A549 (cell line): Measurements from ENCODE around the gene CPOX. TPM values are rescaled to one million over a fixed set of nuclear protein-coding genes. Genes with fewer than 3 reads are reported as not detected.

ENCODE experiments used
- ATAC-seq, 2 experiments: fragments of 200-7000 bp in 1 of 2; fragments of >200 bp in 1 of 2; cut with Nextera tagmentation in 1 of 2; cut with Tn5 transposase in 1 of 2; 3 replicates each; pipeline versions ENCODE4 v1.8.0 to v1.9.1; 2018 to 2020; ENCODE audit warnings: mild to moderate bottlenecking in 1 of 2, moderate library complexity in 1 of 2
- CTCF ChIA-PET: fragments of 300-600 bp; sonication (Branson Sonifier 250); formaldehyde crosslinking; extraction: SDS; loops from one replicate; lab custom pipeline; 2021; ENCODE audit warnings: antibody characterized with exemption, inconsistent platforms; lab: Yijun Ruan, JAX
- POLR2A ChIA-PET: fragments of 350-600 bp; formaldehyde crosslinking; extraction: SDS; loops from one replicate; lab custom pipeline; 2021; ENCODE audit warnings: antibody characterized with exemption, inconsistent platforms; lab: Yijun Ruan, JAX
- DNase-seq, 2 experiments: peaks; one replicate each; pipeline versions ENCODE4 v3.0.0 to v3.0.0-alpha.2; 2011 to 2016; ENCODE audit warnings: low read depth in 1 of 2, low spot score in 1 of 2
- FAIRE-seq: peaks from 2 replicates; lab custom pipeline; 2011; peaks lifted over from hg19 to GRCh38; lab: Jason Lieb, UNC
- H3K27ac ChIP-seq, 2 experiments: fragments of >200 bp; sonication (Bioruptor Twin); formaldehyde crosslinking; 3 replicates each; pipeline ENCODE4 v1.5.1; 2016 to 2017
- H3K4me1 ChIP-seq: fragments of >200 bp; sonication (Bioruptor Twin); formaldehyde crosslinking; 3 replicates; pipeline ENCODE4 v1.6.1; 2016
- H3K4me2 ChIP-seq: fragments of >200 bp; sonication (Bioruptor Twin); formaldehyde crosslinking; 3 replicates; pipeline ENCODE4 v1.6.1; 2016
- H3K4me3 ChIP-seq: fragments of >200 bp; sonication (Bioruptor Twin); formaldehyde crosslinking; 3 replicates; pipeline ENCODE4 v1.5.1; 2016
- H3K9me3 ChIP-seq: fragments of >200 bp; sonication (Bioruptor Twin); formaldehyde crosslinking; 3 replicates; pipeline ENCODE4 v1.6.1; 2016
- CBX8 ChIP-seq: fragments of 200-600 bp; sonication (generic); IDR thresholded peaks from 2 replicates; pipeline ENCODE4 v1.6.1; 2016
- CEBPB ChIP-seq, 2 experiments: fragments of >200 bp in 1 of 2; sonication (Bioruptor Twin) in 1 of 2; formaldehyde crosslinking in 1 of 2; IDR thresholded peaks; 2 replicates each; pipeline ENCODE4 v1.6.1; 2012 to 2016
- CHD2 ChIP-seq: fragments of 150-350 bp; IDR thresholded peaks from 2 replicates; pipeline ENCODE4 v1.6.1; 2014; ENCODE audit warnings: low read length; ENCODE audit not compliant: partially characterized antibody
- CHD4 ChIP-seq: fragments of 200-600 bp; sonication (generic); IDR thresholded peaks from 2 replicates; pipeline ENCODE4 v1.6.1; 2016; ENCODE audit warnings: antibody characterized with exemption, mild to moderate bottlenecking, borderline replicate concordance
- EHMT2 ChIP-seq: fragments of 200-600 bp; sonication (generic); IDR thresholded peaks from 2 replicates; pipeline ENCODE4 v1.6.1; 2016; ENCODE audit warnings: antibody characterized with exemption, low read depth, mild to moderate bottlenecking, moderate library complexity
- FOSB ChIP-seq: fragments of 250-450 bp; sonication (Bioruptor Pico); IDR thresholded peaks from 2 replicates; pipeline ENCODE4 v1.5.0; 2020; ENCODE audit warnings: mild to moderate bottlenecking, moderate library complexity
- FOSL2 ChIP-seq, 2 experiments: fragments of 450-650 bp in 1 of 2; fragments of >200 bp in 1 of 2; sonication (Bioruptor Twin) in 1 of 2; formaldehyde crosslinking; IDR thresholded peaks; 2 replicates each; pipeline versions ENCODE4 v1.5.0 to v1.6.1; 2016 to 2020; ENCODE audit warnings: mild to moderate bottlenecking in 1 of 2, moderate library complexity in 1 of 2
- GATA3 ChIP-seq: IDR thresholded peaks from 2 replicates; pipeline ENCODE4 v1.6.1; 2012; ENCODE audit warnings: borderline replicate concordance
- HEYL ChIP-seq: fragments of 250-450 bp; sonication (Bioruptor Pico); IDR thresholded peaks from 2 replicates; pipeline ENCODE4 v1.8.0; 2021; ENCODE audit warnings: mild to moderate bottlenecking, moderate library complexity
- HOXA7 ChIP-seq: fragments of 250-450 bp; sonication (Bioruptor Pico); IDR thresholded peaks from 2 replicates; pipeline ENCODE4 v1.5.0; 2020; ENCODE audit warnings: mild to moderate bottlenecking, moderate library complexity
- HOXB13 ChIP-seq: fragments of 250-450 bp; sonication (Bioruptor Pico); IDR thresholded peaks from 2 replicates; pipeline ENCODE4 v1.5.0; 2020; ENCODE audit warnings: low read depth, mild to moderate bottlenecking, moderate library complexity
- JUNB ChIP-seq: fragments of >200 bp; sonication (Bioruptor Twin); formaldehyde crosslinking; IDR thresholded peaks from 2 replicates; pipeline ENCODE4 v1.6.1; 2016
- KDM1A ChIP-seq: fragments of 200-600 bp; sonication (generic); IDR thresholded peaks from 2 replicates; pipeline ENCODE4 v1.6.1; 2016; ENCODE audit warnings: low read depth, mild to moderate bottlenecking
- KDM5A ChIP-seq: fragments of 200-600 bp; sonication (generic); IDR thresholded peaks from 2 replicates; pipeline ENCODE4 v1.6.1; 2016; ENCODE audit warnings: antibody characterized with exemption, mild to moderate bottlenecking
- NFE2L2 ChIP-seq: fragments of 150-350 bp; conservative IDR thresholded peaks from 2 replicates; pipeline ENCODE4 v1.6.1; 2014; ENCODE audit warnings: low read length
- NPAS2 ChIP-seq: fragments of 250-450 bp; sonication (Bioruptor Pico); IDR thresholded peaks from 2 replicates; pipeline ENCODE4 v1.8.0; 2022; ENCODE audit warnings: mild to moderate bottlenecking, moderate library complexity, borderline replicate concordance
- NR3C1 ChIP-seq: fragments of >200 bp; sonication (Bioruptor Twin); formaldehyde crosslinking; IDR thresholded peaks from 3 replicates; pipeline ENCODE4 v1.6.1; 2017
- PHF8 ChIP-seq: fragments of 200-600 bp; sonication (generic); IDR thresholded peaks from 2 replicates; pipeline ENCODE4 v1.6.1; 2016; ENCODE audit warnings: low read depth, mild to moderate bottlenecking, antibody characterized with exemption, moderate library complexity, borderline replicate concordance
- RAD21 ChIP-seq, 2 experiments: fragments of >200 bp in 1 of 2; sonication (Bioruptor Twin) in 1 of 2; formaldehyde crosslinking in 1 of 2; IDR thresholded peaks in 1 of 2; conservative IDR thresholded peaks in 1 of 2; 2 replicates in 1 of 2; 3 replicates in 1 of 2; pipeline ENCODE4 v1.6.1; 2012 to 2018; ENCODE audit warnings: inconsistent platforms in 1 of 2
- RCOR1 ChIP-seq: fragments of 150-350 bp; IDR thresholded peaks from 2 replicates; pipeline ENCODE4 v1.6.1; 2014; ENCODE audit warnings: antibody characterized with exemption, low read length, low read depth
- RNF2 ChIP-seq: fragments of 200-600 bp; sonication (generic); IDR thresholded peaks from 2 replicates; pipeline ENCODE4 v1.6.1; 2016; ENCODE audit warnings: low read depth, mild to moderate bottlenecking, antibody characterized with exemption, moderate library complexity, borderline replicate concordance
- ZFP36 ChIP-seq: fragments of 450-650 bp; IDR thresholded peaks from 2 replicates; pipeline ENCODE4 v1.6.1; 2014; ENCODE audit warnings: borderline replicate concordance; ENCODE audit not compliant: partially characterized antibody
- ZSCAN20 ChIP-seq: fragments of 250-450 bp; sonication (Bioruptor Pico); IDR thresholded peaks from 2 replicates; pipeline ENCODE4 v1.8.0; 2022; ENCODE audit warnings: mild to moderate bottlenecking, moderate library complexity
- WGBS: methylation state at CpG from one replicate; pipeline ENCODE4 v1.1.6; 2017; ENCODE audit errors: missing lambda C conversion rate; 5-methylcytosine and 5-hydroxymethylcytosine counted together
- polyA plus RNA-seq, 4 experiments: library from polyadenylated mRNA; depleted of rRNA in 3 of 4; stranded (reverse); fragments of >200 nt; fragmentation: RNase III in 1 of 4; extraction: RNeasy Plus Mini Kit Qiagen cat#74134 plus additional on column Dnase treatment in 1 of 4; gene quantifications; 2 replicates in 3 of 4; 3 replicates in 1 of 4; pipeline ENCODE4 v1.2.3, GENCODE V29; 2011 to 2017
- TF ChIP-seq, protein P1 (sequence below): fragments of 250-450 bp; sonication (Bioruptor Pico); IDR thresholded peaks from 2 replicates; pipeline ENCODE4 v1.5.0; 2020; ENCODE audit warnings: low read depth, mild to moderate bottlenecking, moderate library complexity
- TF ChIP-seq, protein P2 (sequence below): fragments of 200-600 bp; sonication (generic); IDR thresholded peaks from 2 replicates; pipeline ENCODE4 v1.6.1; 2016; ENCODE audit warnings: antibody characterized with exemption, mild to moderate bottlenecking, moderate library complexity
- TF ChIP-seq, protein P3 (sequence below): fragments of 450-650 bp; IDR thresholded peaks from 2 replicates; pipeline ENCODE4 v1.6.1; 2014; ENCODE audit warnings: antibody characterized with exemption
- TF ChIP-seq, protein P4 (sequence below): fragments of >200 bp; sonication (Bioruptor Twin); formaldehyde crosslinking; IDR thresholded peaks from 3 replicates; pipeline ENCODE4 v1.5.1; 2016

Gene CPOX
- polyA plus RNA-seq, 2 of the 4 experiments (the other 2 are of a cell fraction), result 25.7 to 30.3 TPM

DNA sequence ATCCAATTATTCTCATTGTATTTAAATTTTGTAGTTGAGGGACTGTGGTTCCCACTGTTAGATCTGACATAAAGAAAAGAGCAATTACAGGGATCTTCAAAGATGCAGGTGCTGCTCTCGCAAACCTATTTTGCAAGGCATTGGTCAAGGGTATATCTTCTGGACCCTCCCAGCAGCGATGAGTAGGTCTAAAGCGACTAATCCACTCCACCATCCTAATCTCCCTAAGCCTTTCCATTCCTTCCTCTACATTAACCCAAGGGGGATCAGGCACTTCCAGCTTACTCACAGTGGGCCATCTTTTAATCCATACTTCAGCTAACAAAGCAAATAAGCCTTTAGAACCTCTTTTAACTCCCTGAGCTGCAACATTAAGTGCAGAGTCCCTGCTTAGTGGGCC is 37.0 kb upstream of the CPOX start:
- ATAC-seq (no peak), FAIRE-seq (no peak), DNase-seq (no peak)
- TF ChIP-seq JUNB (no peak), CBX8 (no peak), HEYL (CRISPR knock-in tag) (no peak), HOXB13 (CRISPR knock-in tag) (no peak), FOSL2 (IDR thresholded peaks at IDR 0.05) (no peak), FOSL2 (CRISPR knock-in tag; IDR thresholded peaks at IDR 0.05) (no peak), ZSCAN20 (CRISPR knock-in tag) (no peak), CEBPB (IDR thresholded peaks at IDR 0.05) (no peak), NPAS2 (CRISPR knock-in tag) (no peak)
- TF ChIP-seq, protein P1, sequence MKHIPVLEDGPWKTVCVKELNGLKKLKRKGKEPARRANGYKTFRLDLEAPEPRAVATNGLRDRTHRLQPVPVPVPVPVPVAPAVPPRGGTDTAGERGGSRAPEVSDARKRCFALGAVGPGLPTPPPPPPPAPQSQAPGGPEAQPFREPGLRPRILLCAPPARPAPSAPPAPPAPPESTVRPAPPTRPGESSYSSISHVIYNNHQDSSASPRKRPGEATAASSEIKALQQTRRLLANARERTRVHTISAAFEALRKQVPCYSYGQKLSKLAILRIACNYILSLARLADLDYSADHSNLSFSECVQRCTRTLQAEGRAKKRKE, result no peak
- ChIA-PET CTCF (interaction anchor here (0.6 kb wide), 1 partner anchor 985 kb away, joined by 3 read pairs; no protein-coding TSS in a partner anchor), POLR2A (no interaction called here)
- 45% methylated on average over 3 of the region's 3 CpGs for WGBS
- H3K4me1 ChIP-seq, result no peaks in the 10 kb centered on the region
- no peaks in the 10 kb centered on the region for H3K9me3 ChIP-seq
- no peak overlapping the region for H3K4me2 ChIP-seq
- H3K4me3 ChIP-seq, result no peak overlapping the region
- H3K27ac ChIP-seq, result no peak overlapping the region

DNA sequence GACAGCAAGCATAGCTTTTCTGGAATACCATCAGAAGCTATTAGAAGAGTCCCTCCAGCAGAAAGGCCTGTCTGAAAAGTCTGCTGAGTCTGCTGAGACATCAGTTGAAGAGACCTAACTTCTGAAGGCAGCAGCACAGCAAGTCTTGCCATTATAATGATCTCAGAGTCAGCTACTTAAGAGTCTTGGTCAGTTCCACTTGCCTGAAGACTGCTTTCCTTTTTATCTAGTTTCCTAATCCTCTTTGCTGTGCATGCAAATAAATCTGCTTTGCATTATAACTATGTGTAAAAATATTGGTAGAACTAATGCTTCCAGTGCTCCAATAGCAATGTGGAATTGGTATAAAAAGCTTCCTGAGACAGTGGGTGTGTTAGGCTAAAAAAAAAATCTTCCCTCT is 34.9 kb upstream of the CPOX start:
- Histone ChIP-seq H3K9me3 (no peaks in the 10 kb centered on the region), H3K4me1 (no peaks in the 10 kb centered on the region), H3K4me2 (no peak overlapping the region), H3K27ac (no peak overlapping the region), H3K4me3 (no peak overlapping the region)
- ChIA-PET CTCF (interaction anchor here (1.5 to 3.5 kb wide), 2 partner anchors 14 to 26 kb away, joined by 3 to 16 read pairs; no protein-coding TSS in a partner anchor), POLR2A (no interaction called here)
- no peak for DNase-seq
- no peak for TF ChIP-seq CHD4
- TF ChIP-seq NR3C1, result no peak
- TF ChIP-seq CHD2, result no peak
- no peak for FAIRE-seq
- no peak for ATAC-seq

DNA sequence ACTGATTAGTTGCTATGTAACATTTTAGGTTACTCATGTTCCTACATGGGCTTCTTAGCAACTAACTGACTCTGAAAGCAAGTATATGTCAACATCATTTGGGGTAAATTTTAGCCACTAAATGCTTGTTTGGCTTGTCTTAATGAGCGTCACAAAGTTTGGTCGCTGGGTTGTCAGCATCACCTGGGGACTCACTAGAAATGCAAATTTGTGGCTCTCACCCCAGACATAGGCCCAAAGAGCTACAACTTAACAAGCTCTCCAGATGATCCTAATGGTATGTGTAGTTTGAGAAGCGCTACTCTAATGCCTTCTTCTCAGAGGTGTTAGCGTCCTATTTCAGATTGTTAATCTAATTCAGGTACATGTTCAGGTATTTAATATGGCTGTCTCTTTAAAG is 32.7 kb upstream of the CPOX start:
- no peak for DNase-seq
- Histone ChIP-seq H3K4me1 (no peaks in the 10 kb centered on the region), H3K9me3 (no peaks in the 10 kb centered on the region), H3K27ac (no peak overlapping the region), H3K4me2 (no peak overlapping the region), H3K4me3 (no peak overlapping the region)
- ATAC-seq, result no peak
- ChIA-PET POLR2A (no interaction called here), CTCF (no interaction called here)
- no peak for FAIRE-seq
- WGBS, result 65% methylated on average over 4 of the region's 4 CpGs
- TF ChIP-seq EHMT2 (no peak), ZSCAN20 (CRISPR knock-in tag) (no peak), GATA3 (no peak), HOXA7 (CRISPR knock-in tag) (no peak), HOXB13 (CRISPR knock-in tag) (no peak), PHF8 (no peak), RCOR1 (no peak), RAD21 (conservative IDR thresholded peaks at IDR 0.05 in 1 of 2, IDR thresholded peaks at IDR 0.05 in 1 of 2) (no peak), FOSB (CRISPR knock-in tag) (no peak), KDM5A (no peak), RNF2 (no peak), ZFP36 (no peak), CEBPB (IDR thresholded peaks at IDR 0.05) (no peak), NFE2L2 (no peak), KDM1A (no peak)
- TF ChIP-seq, protein P2, sequence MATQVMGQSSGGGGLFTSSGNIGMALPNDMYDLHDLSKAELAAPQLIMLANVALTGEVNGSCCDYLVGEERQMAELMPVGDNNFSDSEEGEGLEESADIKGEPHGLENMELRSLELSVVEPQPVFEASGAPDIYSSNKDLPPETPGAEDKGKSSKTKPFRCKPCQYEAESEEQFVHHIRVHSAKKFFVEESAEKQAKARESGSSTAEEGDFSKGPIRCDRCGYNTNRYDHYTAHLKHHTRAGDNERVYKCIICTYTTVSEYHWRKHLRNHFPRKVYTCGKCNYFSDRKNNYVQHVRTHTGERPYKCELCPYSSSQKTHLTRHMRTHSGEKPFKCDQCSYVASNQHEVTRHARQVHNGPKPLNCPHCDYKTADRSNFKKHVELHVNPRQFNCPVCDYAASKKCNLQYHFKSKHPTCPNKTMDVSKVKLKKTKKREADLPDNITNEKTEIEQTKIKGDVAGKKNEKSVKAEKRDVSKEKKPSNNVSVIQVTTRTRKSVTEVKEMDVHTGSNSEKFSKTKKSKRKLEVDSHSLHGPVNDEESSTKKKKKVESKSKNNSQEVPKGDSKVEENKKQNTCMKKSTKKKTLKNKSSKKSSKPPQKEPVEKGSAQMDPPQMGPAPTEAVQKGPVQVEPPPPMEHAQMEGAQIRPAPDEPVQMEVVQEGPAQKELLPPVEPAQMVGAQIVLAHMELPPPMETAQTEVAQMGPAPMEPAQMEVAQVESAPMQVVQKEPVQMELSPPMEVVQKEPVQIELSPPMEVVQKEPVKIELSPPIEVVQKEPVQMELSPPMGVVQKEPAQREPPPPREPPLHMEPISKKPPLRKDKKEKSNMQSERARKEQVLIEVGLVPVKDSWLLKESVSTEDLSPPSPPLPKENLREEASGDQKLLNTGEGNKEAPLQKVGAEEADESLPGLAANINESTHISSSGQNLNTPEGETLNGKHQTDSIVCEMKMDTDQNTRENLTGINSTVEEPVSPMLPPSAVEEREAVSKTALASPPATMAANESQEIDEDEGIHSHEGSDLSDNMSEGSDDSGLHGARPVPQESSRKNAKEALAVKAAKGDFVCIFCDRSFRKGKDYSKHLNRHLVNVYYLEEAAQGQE, result no peak
- TF ChIP-seq, protein P3, sequence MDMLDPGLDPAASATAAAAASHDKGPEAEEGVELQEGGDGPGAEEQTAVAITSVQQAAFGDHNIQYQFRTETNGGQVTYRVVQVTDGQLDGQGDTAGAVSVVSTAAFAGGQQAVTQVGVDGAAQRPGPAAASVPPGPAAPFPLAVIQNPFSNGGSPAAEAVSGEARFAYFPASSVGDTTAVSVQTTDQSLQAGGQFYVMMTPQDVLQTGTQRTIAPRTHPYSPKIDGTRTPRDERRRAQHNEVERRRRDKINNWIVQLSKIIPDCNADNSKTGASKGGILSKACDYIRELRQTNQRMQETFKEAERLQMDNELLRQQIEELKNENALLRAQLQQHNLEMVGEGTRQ, result no peak
- TF ChIP-seq, protein P4, sequence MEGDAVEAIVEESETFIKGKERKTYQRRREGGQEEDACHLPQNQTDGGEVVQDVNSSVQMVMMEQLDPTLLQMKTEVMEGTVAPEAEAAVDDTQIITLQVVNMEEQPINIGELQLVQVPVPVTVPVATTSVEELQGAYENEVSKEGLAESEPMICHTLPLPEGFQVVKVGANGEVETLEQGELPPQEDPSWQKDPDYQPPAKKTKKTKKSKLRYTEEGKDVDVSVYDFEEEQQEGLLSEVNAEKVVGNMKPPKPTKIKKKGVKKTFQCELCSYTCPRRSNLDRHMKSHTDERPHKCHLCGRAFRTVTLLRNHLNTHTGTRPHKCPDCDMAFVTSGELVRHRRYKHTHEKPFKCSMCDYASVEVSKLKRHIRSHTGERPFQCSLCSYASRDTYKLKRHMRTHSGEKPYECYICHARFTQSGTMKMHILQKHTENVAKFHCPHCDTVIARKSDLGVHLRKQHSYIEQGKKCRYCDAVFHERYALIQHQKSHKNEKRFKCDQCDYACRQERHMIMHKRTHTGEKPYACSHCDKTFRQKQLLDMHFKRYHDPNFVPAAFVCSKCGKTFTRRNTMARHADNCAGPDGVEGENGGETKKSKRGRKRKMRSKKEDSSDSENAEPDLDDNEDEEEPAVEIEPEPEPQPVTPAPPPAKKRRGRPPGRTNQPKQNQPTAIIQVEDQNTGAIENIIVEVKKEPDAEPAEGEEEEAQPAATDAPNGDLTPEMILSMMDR, result no peak
- TF ChIP-seq, protein P1, result no peak
